Measurements from ENCODE around the gene REG3A.

The REG3A gene

DNA sequence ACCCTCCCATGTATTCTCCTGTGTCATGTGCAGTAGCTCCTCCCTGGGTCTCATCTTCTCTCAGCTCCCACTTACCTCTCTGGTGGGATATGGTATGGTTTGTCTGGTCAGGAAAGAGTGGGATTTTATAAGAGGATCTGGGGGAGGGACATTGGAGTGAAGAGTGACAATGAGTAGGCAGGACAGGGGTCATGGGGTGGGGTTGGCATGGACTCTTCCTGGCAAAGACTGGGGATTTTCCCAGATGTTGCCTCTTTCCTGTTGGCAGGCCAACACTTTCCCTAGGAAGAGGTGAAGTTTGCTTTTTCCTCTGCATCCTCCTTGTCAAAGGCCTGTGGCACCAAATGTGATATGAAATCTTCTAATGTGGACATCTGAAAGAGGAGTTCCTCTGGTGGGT lies at the start of gene REG3A:
Gene REG3A, minus strand, starts transcription at position 101 of the 400 bp plus-strand sequence. CDS start 348 bp downstream, outside the sequence.
- FAIRE-seq: no peak

DNA sequence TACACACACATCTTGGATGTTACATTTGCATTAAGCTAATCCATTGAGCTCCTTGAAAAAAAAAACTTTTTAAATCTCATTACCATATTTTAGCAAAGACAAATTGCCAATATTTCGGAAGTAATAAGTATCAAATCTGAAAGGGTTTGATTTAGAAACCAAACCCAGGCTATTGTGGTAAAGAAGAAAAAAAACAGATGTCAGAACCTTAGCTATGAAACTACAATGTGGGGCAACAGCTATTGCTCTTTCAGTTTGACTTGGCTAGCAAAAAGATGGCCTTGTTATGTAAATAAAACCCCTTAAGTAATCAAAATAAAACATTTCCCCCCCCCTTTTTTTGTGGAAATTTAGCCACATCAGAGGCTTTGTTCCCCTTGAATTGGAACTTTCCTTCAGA lies 41.2 kb upstream of the REG3A start:
- no peak for FAIRE-seq

DNA sequence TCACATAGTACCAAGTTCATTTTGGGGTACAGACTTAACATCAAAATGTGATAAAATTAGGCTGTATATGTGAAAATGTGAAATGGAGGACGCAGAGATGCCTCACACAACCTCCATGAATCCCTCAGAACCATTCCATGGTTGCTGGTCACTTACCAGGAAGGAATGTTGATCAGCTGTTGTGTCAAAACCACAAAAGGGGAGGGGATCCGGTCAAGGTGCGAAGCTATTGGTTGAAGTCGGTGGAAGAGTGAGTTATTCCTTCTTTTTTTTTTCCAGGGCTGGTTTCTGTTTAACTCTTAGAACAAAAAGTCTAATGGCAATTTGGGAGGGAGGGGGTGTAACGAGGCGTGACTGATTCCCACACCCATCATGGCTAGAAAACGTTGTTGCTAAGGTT lies 32.3 kb upstream of the REG3A start:
- no peak for FAIRE-seq

DNA sequence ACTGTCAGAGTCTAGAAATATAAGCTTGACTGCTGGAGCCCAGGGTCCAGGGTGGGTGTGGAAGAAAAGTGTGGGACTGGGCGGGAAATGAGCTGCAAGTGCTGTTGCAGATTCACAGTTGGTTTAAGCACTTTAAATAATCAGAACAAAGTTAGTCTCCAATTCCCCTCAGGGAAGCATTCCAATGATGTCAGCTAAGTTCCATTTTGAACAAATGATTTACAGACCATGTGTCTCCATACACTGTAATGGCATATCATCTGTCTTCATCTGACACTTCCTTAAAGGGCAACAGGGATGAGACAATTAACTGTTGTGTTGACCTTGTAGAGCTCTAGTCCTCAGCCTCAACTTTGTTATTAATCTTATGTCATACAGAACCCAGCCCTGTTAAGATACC lies 31.5 kb upstream of the REG3A start:
- FAIRE-seq: no peak

DNA sequence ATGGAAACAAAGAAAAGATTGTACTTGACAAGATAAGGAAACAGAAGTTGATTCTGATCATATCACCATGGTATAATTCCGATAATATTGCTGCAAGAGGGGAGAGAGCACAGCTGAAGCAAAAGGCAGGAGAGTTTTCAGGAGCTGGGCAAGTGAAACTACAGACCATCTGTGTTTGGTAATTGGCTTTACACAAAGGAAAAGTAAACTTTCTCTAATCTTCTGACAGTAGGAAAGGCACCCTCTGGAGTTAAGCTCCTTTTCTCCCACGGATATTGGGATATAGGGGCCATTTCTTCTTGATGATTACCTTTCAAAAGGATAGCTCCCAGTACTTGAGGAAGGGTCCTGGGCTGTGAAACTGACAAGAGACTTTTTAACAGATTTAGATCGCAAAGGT lies 29.9 kb upstream of the REG3A start:
- no peak for FAIRE-seq

DNA sequence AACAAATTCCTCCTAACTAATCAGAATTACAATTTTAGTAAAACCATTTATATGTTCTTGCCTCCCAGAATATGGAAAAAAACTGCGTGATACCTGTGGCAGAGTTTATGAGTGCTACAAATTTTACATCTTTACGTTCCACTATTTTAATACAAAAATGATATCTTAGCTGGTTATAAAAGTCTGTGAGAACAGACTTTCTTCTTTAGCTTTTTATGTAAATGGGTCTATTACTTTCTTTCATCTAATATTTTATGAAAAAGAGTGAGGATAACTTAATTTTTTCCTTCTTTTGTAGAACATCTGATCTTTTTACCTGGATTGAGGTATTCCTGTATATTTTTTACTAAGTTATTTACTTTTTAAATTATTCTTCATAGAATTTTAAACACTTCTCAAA lies 22.1 kb upstream of the REG3A start:
- no peak for FAIRE-seq

DNA sequence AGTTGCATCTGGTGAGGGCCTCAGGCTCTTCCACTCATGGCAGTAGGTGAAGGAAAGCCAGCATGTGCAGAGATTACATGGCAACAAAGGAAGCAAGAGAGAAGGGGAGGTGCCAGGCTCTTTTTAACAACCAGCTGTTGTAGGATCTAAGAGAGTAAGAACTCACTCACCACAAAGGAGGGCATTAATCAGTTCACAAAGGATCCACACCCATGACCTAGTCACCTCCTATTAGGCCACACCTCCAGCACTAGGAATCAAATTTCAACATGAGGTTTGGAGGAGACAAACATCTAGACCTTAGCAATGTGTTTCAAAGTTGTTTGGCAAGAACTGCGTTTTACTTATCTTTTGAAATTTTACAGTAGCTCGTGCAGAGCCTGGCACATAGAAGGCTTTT lies 20.5 kb upstream of the REG3A start:
- FAIRE-seq: no peak

DNA sequence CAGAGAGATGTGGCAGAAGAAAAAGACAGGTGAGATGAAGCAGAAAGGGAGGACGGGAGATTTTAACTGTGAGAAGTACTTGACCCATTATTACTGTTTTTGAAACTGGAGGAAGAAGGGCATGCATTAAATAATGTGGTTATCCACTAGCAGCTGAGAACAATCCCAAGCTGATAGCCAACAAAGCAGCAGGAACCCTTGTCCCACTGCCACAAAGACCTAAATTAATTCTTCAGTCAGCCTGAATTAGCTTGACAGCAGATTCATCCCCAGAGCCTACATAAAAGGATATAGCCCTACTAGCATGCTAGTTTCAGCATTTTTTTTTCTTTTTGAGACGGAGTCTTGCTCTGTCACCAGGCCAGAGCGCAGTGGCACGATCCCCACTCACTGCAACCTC lies 19.5 kb upstream of the REG3A start:
- no peak for FAIRE-seq

DNA sequence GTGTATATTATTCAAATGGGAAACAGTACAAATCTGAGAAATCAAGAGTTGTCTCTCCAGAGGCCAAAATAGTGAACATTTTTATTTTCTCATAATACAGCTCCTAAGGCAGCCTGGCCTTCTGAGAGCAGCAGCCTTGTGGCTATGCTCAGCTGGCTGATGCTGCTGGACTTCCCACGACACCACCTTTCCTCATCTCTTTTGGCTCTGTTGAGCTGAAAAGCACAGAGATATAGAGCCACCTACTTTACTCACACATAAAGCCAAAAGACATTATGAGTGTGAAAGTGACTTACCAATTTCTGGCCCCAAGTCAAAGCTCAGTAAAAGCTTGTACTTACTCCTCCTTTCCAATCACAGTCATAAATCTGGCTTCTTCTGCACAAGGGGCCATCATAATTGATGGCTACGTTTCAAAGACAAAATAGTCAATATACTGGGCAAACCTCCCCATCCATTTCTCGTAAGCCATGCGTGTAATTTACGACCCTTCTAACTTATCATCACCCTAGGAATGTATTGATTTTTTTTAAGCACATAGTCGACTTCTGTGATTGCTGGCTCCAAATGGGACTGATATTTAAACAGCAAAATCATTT lies 18.6 kb upstream of the REG3A start:
- no peak for FAIRE-seq

DNA sequence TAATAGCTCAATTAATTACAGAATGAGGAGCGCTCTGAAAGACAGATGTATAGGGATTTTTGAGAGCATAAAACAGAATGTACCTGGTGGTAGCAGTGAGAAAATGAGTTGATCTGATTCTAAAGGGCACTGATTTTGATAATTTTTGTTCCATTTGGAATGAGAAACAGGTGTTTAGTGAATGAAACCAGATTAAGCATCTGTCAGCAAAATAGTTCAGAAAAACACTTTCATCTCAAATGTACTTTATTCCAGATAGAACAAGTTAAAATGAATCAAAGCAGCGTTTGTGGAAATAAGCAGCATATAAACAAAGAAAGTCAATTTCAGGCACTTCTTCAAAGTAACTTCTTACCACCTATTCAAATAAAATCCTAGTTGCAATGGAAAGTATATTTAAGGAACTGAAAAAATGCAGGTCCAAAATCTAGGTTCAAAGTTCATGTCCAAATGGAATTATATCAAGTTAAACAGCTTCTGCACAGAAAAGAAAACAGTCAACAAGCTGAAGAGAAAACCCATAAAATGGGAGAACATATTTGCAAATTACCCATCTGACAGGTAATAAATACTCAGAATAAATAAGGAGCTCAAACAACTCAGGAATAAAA lies 11.9 kb upstream of the REG3A start:
- no peak for FAIRE-seq

DNA sequence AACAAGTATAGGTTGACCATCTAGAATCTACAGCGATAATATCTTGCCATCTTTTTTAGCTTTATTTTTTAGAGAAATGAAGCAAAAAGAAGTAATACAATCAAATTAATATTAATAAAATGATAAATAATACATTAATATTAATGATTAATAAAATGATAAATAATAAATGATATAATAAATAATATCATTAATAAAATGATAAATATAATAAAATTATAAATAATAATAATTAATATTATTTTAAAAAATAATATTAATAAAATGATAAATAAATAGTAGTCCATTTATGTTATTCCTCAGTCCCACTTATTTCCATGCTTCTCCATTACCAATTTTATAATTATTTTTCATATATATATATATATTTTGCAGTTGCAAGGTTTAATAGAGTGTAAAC lies 3.2 kb upstream of the REG3A start:
- peak; percentile 96 for FAIRE-seq

DNA sequence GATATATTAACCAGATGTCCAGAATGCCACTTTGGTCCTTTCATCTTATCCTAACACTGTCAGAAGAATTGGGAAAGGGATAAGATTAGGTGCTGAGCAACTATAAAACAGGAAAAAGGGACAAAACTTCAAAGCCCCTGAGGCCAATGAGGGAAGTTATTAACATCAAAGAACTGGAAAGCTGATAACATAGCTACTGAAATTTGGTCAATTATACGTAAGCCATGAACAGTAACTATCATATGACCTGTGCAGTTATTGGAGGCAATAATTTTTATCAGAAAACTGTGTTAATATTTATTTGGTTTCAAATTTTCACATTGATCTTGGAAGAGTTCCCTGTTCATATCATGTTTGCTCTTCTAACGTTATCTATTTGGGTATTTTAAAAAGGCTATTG lies 2.6 kb upstream of the REG3A start:
- no peak for FAIRE-seq

DNA sequence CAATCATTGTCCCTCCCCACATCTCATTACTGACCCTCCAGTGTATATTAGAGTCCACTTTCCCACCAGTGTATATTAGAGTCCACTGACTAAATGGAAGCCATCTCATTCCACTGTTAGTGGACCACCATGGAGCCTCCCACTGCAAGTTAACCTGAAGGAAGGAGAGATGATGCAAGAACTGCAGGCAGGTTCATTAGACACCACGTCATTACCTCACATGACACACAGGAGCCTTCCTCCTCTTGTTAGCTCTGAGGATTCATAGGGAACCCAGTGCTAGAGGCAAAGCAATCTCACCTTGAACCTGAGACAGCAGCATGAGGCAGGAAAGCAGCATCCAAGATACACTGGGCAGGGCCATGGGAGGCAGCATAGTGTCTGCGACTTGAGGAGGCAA lies 523 bp downstream of the REG3A start:
- FAIRE-seq: no peak

DNA sequence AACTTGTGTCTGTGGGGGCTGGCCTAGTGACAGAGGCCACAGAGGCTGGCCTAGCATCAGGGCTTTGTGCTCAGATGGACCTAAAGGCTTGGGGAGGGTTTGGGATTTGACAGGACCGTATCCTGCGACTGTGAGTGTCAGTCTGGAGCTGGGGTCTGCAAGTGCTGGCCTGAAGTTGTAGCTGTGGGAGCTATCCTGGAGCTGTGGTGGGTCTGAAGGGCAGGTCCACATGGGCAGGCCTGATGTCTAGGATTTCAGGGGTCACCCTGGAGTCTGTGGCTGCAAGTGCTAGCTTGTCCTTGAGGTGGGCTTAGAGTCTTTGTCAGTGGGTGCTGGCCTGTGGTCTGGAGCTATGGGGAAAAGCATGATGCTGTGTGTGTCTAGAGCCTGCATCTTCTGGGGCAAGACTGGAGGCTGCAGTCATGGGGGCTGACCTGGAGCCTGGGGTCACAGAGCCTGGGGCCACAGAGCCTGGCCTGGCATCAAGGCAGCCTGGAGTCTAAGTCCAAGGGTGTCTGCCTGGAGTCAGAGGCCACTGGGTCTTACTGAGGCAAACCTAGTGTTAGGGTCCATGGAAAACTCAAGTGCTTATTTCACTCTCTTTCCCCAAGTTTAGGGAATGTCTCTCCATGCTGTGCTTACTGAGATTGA lies 3.6 kb downstream of the REG3A start:
- no peak for FAIRE-seq

DNA sequence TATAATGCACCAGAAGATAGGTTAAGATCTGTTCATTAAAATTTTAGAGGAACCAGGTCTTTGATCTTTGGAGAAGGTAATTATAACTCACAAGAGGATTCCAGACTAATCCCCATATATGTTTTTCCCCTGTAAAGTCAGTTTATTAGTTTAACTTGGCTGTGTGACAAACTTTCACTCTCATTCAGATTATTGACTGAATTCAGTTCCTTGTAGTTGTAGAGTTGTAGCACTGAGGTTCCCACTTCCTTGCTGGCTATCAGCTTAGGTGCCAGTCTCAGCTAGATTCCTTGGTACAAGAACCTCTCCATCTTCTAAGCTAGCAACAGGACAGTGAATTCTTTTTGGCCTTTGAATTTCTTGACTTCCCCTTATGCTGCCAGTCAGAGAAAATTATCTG lies 20.1 kb downstream of the REG3A start:
- FAIRE-seq: no peak

DNA sequence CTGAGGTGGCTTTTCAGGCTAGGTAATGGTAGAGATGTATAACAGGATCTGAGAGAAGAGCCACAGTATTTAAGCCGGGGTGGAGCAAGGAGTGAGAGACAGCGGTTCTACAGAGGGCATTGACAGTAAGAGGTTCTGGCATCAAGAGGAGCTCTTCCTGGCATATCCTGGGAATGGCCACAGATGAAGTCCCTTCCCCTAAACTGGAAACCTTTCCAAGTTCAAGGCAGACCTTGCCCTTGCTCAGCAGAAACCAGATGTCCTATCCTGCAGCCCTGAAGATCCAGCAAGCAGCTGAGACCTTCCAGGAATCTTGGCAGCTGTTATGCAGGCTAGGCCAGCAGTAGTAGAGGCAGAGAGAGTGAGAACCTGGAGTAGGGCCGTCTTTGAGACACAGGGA lies 21.2 kb downstream of the REG3A start:
- no peak for FAIRE-seq

DNA sequence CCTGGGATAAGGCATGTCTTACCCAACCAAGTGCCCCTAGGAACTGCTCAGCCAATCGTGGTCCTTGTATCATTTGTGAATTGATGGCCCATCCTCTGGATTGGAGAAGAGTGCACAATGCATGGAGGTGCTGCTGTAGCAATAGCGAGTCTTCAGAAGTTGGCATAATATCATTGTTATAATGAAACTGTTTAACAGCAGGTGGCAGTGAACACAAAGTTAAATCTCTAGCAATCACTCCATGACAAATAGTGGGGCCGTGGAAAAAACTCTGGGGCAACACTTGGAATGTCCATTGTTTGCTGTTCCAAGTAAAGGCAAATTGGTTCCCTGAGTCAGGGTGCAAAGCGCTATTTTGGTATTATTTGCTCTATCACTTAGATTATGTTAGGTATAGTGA lies 27.9 kb downstream of the REG3A start:
- FAIRE-seq: no peak

DNA sequence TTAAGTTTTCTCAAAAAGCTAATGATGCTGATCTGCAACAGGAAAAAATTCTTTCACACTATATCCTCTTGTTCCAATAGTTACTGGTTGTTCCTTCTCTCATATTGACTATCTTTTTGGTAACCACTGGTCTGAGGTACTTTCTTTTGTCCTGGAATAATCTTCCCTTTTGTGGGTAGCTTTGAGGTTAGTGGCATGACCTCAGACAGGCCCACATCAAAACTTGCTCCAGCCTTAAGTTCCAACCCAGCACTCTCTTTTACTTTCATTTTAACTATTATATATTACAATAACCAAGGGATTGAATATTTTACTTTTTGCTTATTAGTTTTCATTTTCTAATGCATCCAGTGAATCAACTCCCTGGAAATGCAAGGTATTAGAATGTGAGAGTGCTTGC lies 29.7 kb downstream of the REG3A start:
- no peak for FAIRE-seq

DNA sequence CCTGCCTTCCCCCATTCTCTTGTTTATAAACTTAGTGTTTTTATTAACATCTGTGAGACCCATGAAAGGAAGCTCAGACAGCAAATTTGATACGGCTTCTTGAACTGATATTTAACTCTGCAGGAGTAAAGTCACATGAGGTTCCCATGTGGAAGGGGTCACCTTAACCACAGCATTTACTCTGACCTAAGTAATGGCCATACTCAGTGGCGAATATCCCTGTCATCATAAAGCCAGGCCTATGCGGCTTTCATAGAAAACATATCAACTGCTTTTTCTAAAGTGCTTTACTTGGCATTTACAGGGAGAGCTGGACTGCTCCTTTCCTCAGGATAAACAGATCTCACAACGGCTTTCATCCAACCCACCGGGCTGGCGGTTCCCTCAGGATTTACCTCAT lies 30.3 kb downstream of the REG3A start:
- no peak for FAIRE-seq

DNA sequence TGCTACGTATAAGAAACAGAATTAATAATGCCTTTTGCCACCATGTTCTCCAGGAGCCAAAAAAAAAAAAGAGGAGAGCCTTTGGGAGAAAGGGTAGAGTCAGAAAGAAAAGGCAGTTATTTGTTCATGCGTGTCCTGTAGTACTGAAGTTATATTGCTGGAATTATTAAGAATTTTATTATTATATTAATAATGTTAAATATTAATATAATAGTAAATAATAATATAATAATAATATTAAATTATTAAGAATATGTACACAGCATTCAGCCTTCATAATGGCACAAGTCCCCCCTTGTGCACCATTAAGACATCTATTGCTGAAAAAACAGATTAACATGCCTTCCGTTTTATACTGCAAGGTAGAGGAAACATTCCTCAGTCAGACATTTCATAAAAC lies 31.1 kb downstream of the REG3A start:
- no peak for FAIRE-seq

DNA sequence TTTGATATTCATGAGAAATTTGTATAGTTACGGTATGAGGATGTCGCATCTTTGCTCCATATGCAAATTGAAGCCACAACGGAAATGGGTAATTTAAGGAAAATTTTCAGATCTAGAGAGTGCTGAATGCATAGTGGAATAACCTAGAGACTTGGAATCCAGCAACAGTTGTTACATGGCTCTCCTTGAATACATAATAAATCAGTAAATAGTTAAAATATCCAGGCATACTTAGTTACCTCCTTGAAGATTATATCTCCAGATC lies 33.9 kb downstream of the REG3A start:
- no peak for FAIRE-seq

DNA sequence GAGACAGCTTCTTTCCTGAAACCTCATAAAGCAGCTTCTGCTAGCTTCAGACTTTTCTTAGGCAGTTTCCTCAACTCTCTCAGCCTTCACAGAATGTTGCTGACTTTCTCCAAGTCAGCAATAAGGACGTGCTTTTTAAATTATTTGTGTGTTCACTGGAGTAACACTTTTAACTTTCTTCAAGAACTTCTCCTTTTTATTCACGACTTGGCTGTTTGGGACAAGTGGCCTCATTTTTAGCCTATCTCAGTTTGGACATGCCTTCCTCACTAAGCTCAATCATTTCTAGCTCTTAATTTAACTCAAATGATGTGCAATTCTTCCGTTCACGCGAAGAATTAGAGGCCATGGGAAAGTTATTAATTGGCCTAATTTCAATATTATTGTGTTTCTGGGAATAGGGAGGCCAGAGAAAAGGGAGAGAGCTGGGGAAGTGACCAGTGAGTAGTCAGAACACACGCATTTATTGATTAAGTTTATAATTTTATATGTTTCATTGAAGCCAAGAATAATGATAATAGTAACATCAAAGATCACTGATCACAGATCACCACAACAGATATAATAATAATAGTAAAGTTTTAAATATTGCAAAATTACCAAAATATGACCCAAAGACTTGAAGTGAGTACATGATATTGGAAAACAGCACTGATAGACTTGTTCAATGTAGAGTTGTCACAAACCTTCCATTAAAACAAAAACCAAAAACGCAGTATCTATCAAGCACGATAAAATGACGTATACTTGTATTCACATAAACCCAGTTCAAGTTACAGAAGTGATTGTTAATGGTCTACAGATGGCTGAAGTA lies 34.4 kb downstream of the REG3A start:
- FAIRE-seq: no peak

DNA sequence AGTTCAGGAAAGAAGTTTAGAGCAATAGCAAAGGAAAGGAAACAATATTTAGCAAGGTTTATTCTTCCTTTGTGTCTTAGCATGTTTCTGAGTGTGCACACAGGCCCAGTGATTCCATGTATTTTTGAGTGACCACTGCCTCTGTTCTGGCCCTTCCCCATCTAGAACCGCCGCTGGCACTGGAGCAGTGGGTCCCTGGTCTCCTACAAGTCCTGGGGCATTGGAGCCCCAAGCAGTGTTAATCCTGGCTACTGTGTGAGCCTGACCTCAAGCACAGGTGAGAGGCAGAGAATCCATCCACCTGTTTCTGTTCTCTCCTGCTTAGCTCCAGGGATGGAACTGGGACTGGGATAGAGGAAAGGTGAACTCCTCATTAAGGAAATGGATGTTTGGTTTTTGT lies 36.9 kb downstream of the REG3A start:
- FAIRE-seq: no peak

DNA sequence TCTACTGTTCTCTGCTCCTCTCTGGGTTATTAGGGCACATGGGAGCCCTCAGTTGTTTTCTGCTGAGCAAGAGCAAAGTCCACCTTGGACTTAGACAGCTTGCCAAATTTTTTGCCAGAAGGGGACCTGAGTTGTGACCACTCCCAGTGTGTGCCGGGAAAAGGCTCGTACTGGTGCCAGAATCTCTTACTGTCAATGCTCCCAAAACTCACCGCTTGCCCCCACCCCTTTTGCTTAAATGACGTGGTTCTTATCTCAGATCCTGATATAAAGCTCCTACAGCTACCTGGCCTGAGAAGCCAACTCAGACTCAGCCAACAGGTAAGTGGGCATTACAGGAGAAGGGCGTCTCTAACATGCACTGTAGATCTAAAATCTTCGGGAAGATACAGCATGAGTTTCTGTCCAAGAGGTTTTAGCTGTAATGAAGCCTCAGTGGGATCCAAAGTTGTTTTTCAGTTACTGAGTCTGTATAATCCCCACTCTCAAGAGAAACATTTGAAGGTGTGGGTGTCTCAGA lies 39.3 kb downstream of the REG3A start, which contains the start of gene REG1A:
Gene REG1A, plus strand, starts transcription at position 295 of the 520 bp plus-strand sequence. CDS start 374 bp downstream, outside the sequence.
- FAIRE-seq: no peak
